ENCODE data around the gene OASL.

OASL gene

DNA sequence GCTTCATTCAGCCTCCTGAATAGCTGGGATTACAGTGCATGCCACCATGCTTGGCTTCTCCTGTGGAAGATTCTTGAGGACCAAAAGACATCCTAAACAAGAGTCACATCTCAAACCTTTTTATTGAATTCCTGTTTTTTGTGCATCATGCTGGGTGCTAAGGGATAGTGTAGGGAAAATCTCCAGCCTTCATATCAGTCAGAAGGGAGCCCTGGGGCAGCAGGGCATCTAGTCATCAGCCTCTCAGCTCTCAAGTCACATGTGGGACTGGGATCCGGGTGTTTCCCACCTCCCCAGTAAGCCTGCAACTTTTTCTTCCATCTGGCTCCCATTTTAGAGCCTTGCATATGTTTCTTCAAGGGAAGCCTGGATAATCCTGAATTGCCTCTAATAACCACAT, 25.1 kb upstream of the OASL start:
- TF ChIP-seq, protein P1, sequence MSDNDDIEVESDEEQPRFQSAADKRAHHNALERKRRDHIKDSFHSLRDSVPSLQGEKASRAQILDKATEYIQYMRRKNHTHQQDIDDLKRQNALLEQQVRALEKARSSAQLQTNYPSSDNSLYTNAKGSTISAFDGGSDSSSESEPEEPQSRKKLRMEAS (IDR thresholded peaks at IDR 0.05): no peak
- TF ChIP-seq RAD21 (IDR thresholded peaks at IDR 0.05; ENCODE audit: low read depth): no peak
- TF ChIP-seq, protein P2, sequence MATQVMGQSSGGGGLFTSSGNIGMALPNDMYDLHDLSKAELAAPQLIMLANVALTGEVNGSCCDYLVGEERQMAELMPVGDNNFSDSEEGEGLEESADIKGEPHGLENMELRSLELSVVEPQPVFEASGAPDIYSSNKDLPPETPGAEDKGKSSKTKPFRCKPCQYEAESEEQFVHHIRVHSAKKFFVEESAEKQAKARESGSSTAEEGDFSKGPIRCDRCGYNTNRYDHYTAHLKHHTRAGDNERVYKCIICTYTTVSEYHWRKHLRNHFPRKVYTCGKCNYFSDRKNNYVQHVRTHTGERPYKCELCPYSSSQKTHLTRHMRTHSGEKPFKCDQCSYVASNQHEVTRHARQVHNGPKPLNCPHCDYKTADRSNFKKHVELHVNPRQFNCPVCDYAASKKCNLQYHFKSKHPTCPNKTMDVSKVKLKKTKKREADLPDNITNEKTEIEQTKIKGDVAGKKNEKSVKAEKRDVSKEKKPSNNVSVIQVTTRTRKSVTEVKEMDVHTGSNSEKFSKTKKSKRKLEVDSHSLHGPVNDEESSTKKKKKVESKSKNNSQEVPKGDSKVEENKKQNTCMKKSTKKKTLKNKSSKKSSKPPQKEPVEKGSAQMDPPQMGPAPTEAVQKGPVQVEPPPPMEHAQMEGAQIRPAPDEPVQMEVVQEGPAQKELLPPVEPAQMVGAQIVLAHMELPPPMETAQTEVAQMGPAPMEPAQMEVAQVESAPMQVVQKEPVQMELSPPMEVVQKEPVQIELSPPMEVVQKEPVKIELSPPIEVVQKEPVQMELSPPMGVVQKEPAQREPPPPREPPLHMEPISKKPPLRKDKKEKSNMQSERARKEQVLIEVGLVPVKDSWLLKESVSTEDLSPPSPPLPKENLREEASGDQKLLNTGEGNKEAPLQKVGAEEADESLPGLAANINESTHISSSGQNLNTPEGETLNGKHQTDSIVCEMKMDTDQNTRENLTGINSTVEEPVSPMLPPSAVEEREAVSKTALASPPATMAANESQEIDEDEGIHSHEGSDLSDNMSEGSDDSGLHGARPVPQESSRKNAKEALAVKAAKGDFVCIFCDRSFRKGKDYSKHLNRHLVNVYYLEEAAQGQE (IDR thresholded peaks at IDR 0.05; ENCODE audit: low read depth): no peak
- no peak for TF ChIP-seq ZBTB7A (IDR thresholded peaks at IDR 0.05; ENCODE audit: low read depth)
- TF ChIP-seq FOXM1 (IDR thresholded peaks at IDR 0.05; ENCODE audit: borderline replicate concordance, low read depth): no peak
- TF ChIP-seq TCF12 (IDR thresholded peaks at IDR 0.05; ENCODE audit: low read depth): no peak
- no peak for TF ChIP-seq YY1 (IDR thresholded peaks at IDR 0.05; ENCODE audit: low read depth)
- no peak for TF ChIP-seq EGR1 (IDR thresholded peaks at IDR 0.05)
- no peak for TF ChIP-seq NFIC (IDR thresholded peaks at IDR 0.05)
- TF ChIP-seq, protein P3, sequence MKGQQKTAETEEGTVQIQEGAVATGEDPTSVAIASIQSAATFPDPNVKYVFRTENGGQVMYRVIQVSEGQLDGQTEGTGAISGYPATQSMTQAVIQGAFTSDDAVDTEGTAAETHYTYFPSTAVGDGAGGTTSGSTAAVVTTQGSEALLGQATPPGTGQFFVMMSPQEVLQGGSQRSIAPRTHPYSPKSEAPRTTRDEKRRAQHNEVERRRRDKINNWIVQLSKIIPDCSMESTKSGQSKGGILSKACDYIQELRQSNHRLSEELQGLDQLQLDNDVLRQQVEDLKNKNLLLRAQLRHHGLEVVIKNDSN (IDR thresholded peaks at IDR 0.05): no peak
- TF ChIP-seq CREB1 (IDR thresholded peaks at IDR 0.05; ENCODE audit: low read depth): no peak
- TF ChIP-seq EP300 (IDR thresholded peaks at IDR 0.05; ENCODE audit: borderline replicate concordance): no peak
- TF ChIP-seq TEAD4 (IDR thresholded peaks at IDR 0.05): no peak
- TF ChIP-seq TAF1 (IDR thresholded peaks at IDR 0.05; ENCODE audit: low read depth): no peak
- TF ChIP-seq CEBPB (IDR thresholded peaks at IDR 0.05): no peak

DNA sequence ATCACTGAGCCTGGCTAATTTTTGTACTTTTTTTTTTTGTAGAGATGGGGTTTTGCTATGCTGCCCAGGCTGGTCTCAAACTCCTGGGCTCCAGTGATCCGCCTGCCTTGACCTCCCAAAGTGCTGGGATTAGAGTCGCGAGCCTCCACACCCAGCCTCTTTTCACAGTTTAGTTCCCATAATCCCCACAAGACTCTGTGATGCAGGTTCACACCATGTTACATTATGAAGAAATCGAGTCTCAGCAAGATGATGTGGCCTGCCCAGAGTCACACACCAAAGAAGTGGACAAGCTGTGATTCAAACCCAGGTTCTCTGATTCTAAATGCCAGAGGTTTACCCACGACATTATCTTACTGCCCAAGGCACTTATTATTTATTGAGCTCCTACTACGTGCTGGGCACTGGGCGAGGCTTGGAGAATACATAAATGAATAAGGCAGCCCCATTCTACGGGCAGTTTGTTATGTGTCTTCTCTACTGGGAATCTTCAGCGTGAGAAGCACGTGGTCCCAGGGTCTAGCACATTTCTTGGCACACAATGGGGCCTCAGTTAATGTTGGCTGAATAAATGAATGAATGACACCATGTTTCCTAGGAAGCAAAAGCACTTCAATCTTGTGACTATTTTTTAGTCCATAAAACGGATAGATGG, 23.5 kb upstream of the OASL start:
- TF ChIP-seq NFIC (IDR thresholded peaks at IDR 0.05): no peak

DNA sequence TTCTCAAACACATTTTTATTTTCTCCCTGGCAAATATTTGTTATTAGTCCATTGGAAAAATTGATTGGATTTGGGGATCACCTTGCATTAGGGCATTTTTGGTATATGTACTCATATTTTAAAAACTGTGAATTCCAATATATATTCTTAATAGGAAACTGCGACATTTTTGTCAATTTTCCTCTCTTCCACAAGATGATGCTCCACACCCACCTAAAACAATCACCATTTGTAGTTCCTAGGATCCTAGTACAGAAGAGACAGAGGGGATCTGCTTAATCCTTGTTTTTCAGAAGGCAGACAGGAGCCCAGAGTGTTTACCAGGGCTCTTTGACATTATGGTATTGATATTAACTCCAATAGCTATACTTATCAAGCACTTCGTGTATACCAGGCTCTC, 22.8 kb upstream of the OASL start:
- peak; percentile 38 for TF ChIP-seq RAD21 (IDR thresholded peaks at IDR 0.05; ENCODE audit: low read depth)
- no peak for TF ChIP-seq NFIC (IDR thresholded peaks at IDR 0.05)
- no peak for TF ChIP-seq ZBTB7A (IDR thresholded peaks at IDR 0.05; ENCODE audit: low read depth)
- TF ChIP-seq TEAD4 (IDR thresholded peaks at IDR 0.05): no peak
- no peak for TF ChIP-seq EP300 (IDR thresholded peaks at IDR 0.05; ENCODE audit: borderline replicate concordance)
- no peak for TF ChIP-seq EGR1 (IDR thresholded peaks at IDR 0.05)

DNA sequence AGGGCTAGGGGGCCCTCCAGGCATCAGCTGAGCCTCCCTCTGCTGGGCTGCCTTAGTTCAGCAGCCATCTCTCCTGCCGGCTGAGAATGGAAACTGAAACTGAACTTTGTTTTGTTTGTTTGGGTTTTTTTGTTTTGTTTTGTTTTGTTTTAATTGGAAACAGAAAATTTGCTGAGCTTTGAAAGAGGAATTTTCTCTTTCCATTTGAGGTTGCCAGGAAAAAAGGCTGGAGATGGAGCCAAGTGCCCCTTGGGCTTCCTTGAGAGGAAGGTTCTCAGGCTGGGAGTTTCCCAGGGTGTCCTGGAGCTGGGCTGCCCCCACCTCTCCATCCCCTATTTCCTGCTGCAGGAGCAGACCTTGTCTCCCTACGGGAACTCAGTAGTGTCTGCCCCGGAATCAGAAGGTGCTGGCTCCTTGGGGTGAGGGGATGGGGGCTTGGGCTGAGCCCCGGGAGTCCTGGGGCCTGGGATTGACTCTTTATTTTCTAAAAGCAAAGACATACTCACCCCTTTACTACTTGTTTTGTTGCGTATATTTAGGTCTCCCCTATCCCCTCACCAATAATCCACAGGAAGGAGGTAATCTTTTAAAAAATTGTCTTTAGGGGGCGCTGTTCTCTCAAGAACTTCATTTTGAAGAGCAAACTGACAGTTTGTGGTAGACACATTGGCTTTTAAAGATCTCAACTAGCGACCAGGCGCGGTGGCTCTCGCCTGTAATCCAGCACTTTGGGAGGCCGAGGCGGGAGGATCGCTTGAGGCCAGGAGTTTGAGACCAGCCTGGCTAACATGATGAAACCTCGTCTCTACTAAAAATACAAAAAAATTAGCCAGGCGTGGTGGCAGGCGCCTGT, 21.3 kb upstream of the OASL start:
- no peak for TF ChIP-seq TCF12 (IDR thresholded peaks at IDR 0.05; ENCODE audit: low read depth)
- peak; percentile 69 for TF ChIP-seq RAD21 (IDR thresholded peaks at IDR 0.05; ENCODE audit: low read depth)

DNA sequence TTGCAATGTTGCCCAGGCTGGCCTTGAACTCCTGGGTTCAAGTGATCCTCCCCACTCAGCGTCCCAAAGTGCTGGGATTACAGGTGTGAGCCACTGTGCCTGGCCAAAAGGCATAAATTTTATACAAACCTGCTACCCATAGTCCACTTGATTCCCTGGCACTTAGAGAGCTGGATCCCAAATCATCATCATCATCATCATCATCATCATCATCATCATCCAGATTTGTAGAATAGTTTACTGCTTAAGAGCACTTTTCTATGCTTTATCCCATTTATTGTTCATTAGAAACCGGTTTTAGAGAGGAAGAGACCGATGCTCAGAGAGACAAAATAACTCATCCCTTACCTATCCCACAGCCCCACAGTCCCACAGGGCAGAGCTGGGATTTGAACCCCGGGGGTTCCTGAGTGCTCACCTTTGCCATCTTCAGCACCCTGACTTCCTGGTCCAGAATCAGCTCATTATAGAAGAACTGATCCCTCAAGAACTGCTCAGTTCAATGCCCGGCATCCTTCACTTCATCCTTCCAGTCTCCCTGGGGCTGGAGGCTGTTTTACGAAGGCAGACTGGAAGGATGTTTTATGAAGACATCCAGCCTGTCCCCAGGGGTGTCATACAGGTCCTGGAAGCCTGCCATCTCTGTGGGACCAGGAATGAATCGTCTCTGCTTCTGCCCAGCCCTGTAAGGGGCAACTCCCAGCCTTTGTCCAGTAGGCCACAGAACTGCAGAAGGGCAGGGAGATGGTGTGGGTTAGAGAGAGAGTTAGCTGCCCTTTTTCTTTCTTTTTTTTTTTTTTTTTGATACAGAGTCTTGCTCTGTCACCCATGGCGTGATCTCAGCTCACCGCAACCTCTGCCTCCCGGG, 20.2 kb upstream of the OASL start:
- no peak for TF ChIP-seq CEBPB (IDR thresholded peaks at IDR 0.05)
- no peak for TF ChIP-seq TAF1 (IDR thresholded peaks at IDR 0.05; ENCODE audit: low read depth)
- TF ChIP-seq NFIC (IDR thresholded peaks at IDR 0.05): no peak
- no peak for TF ChIP-seq CREB1 (IDR thresholded peaks at IDR 0.05; ENCODE audit: low read depth)
- TF ChIP-seq YY1 (IDR thresholded peaks at IDR 0.05; ENCODE audit: low read depth): no peak
- no peak for TF ChIP-seq ZBTB7A (IDR thresholded peaks at IDR 0.05; ENCODE audit: low read depth)
- TF ChIP-seq, protein P3 (IDR thresholded peaks at IDR 0.05): no peak
- no peak for TF ChIP-seq EGR1 (IDR thresholded peaks at IDR 0.05)
- TF ChIP-seq TCF12 (IDR thresholded peaks at IDR 0.05; ENCODE audit: low read depth): no peak
- TF ChIP-seq, protein P2 (IDR thresholded peaks at IDR 0.05; ENCODE audit: low read depth): no peak
- no peak for TF ChIP-seq TEAD4 (IDR thresholded peaks at IDR 0.05)
- no peak for TF ChIP-seq RAD21 (IDR thresholded peaks at IDR 0.05; ENCODE audit: low read depth)
- no peak for TF ChIP-seq FOXM1 (IDR thresholded peaks at IDR 0.05; ENCODE audit: borderline replicate concordance, low read depth)
- no peak for TF ChIP-seq EP300 (IDR thresholded peaks at IDR 0.05; ENCODE audit: borderline replicate concordance)
